Lower leg skin (tissue), 4 donors: Measurements from ENCODE around the gene GSDMA. TPM values are rescaled to one million over a fixed set of nuclear protein-coding genes. Genes with fewer than 3 reads are reported as not detected.

ENCODE experiments used
- DNase-seq, 2 donors: peaks; one replicate each; pipeline ENCODE4 v3.0.0-alpha.2; 2019; ENCODE audit warnings: low spot score in 2 of 2
- H3K4me3 ChIP-seq: fragments of 200-600 bp; sonication (generic); 2 replicates; pipeline ENCODE4 v1.5.1; 2017; ENCODE audit warnings: mild to moderate bottlenecking, low read depth; ENCODE audit not compliant: poor library complexity, severe bottlenecking
- POLR2A ChIP-seq, 2 donors: fragments of 450-650 bp; IDR thresholded peaks; one replicate each; pipeline ENCODE4 v1.6.1; 2016 to 2017; ENCODE audit warnings: antibody characterized with exemption in 2 of 2, mild to moderate bottlenecking in 1 of 2, moderate library complexity in 1 of 2
- WGBS, 2 donors: methylation state at CpG; one replicate each; pipeline ENCODE4 v1.1.5; 2018; 5-methylcytosine and 5-hydroxymethylcytosine counted together
- intact Hi-C: fragments of 100-400 bp; cut with DNase I; formaldehyde crosslinking; loops from one replicate; pipeline ENCODE4 v1.15.0; 2023; ENCODE audit warnings: low total_unique reads
- microRNA-seq, 2 donors: library from miRNA; unstranded; fragments of <30 nt; microRNA quantifications; one replicate each; pipeline ENCODE4, GENCODE V29; 2016; ENCODE audit warnings: borderline replicate concordance in 2 of 2, borderline number of aligned reads in 1 of 2
- total RNA-seq, 4 donors: library from RNA; depleted of rRNA; stranded (reverse); fragments of >200 nt; gene quantifications; one replicate each; pipeline ENCODE4 v1.1.0, GENCODE V29; 2016
- TF ChIP-seq, protein P1 (sequence below), 3 donors: fragments of 450-650 bp; IDR thresholded peaks; one replicate each; pipeline ENCODE4 v1.5.1; 2016; ENCODE audit warnings: antibody characterized with exemption in 3 of 3, mild to moderate bottlenecking in 3 of 3, moderate library complexity in 2 of 3

GSDMA gene
- total RNA-seq, 4 donors from 2014 or later = 146 to 271 (median 163) TPM

DNA sequence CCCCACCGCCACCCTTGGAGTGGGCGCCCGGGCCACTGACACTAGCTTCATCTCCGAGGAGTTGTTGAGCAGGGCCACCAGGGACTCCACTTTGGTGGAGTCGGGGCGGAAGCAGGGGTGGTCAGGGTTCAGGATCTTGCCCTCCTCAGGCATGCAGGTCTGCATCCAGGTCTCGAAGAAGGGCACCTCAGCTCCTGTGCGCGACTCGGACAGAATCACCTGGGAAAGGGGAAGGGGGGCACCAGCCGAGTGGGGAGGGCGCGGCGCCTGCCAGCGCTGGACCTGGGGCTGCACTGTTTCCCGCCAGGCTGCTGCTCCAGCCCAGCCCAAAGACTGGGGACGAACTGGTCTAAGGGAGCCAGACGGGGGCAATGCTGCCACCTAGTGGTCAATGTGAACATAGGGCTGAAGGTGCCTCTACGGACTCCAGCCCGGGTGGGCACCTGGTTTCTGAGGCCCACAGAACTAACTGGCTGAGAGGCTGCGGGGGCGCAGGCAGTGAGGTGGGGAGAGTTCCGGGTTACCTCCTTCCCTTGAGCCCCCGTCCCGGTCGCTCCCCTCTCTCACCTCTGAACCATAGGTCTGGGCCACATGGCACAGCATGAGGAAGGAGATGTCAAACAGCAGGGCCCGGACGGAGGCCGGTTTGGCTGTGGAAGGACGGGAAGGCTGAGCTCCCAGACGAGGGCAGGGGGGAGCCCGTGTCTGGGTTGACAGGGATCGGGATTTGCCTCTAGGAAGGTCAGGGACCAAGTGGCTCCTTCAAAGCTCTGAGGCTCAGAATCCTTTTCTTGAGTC, 64.2 kb downstream of the GSDMA start:
- WGBS, 2 donors = 27 to 29% methylated on average over 33 of the region's 33 CpGs
- DNase-seq = peak; percentile 75 to 96
- intact Hi-C loops = loop anchor here (10.0 kb wide), 1 partner anchor 268 kb away; no protein-coding TSS in a partner anchor
- TF ChIP-seq, protein P1, sequence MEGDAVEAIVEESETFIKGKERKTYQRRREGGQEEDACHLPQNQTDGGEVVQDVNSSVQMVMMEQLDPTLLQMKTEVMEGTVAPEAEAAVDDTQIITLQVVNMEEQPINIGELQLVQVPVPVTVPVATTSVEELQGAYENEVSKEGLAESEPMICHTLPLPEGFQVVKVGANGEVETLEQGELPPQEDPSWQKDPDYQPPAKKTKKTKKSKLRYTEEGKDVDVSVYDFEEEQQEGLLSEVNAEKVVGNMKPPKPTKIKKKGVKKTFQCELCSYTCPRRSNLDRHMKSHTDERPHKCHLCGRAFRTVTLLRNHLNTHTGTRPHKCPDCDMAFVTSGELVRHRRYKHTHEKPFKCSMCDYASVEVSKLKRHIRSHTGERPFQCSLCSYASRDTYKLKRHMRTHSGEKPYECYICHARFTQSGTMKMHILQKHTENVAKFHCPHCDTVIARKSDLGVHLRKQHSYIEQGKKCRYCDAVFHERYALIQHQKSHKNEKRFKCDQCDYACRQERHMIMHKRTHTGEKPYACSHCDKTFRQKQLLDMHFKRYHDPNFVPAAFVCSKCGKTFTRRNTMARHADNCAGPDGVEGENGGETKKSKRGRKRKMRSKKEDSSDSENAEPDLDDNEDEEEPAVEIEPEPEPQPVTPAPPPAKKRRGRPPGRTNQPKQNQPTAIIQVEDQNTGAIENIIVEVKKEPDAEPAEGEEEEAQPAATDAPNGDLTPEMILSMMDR (IDR thresholded peaks at IDR 0.05) = peak in 1 of 3 donors; percentile 57
- no peak for TF ChIP-seq POLR2A (IDR thresholded peaks at IDR 0.05)
- no peak overlapping the region for H3K4me3 ChIP-seq

Small RNA genes within 50 kb of the gene (microRNA-seq; reads per million reads assigned to microRNA genes)
- gene MIR6884 = 0 reads per million in 2 donors

Other genes with a start within 250 kb of the GSDMA start
- gene MIEN1, start 232.5 kb upstream of the GSDMA start, total RNA-seq = 10 to 100 TPM; 42.8 to 82.0 (median 59.7) TPM
- 100 to 1,000 TPM in 2 of 4 donors, 10 to 100 TPM in 2; 66.0 to 148 (median 97.4) TPM for gene GRB7, start 225.1 kb upstream of the GSDMA start, total RNA-seq
- gene IKZF3, start 98.7 kb upstream of the GSDMA start, total RNA-seq = 1 to 10 TPM in 1 of 4 donors, under 1 TPM in 3; 0.89 to 1.8 (median 0.97) TPM
- gene ZPBP2, start 94.8 kb upstream of the GSDMA start, total RNA-seq = not detected
- gene GSDMB, start 44.4 kb upstream of the GSDMA start, total RNA-seq = 10 to 100 TPM in 1 of 4 donors, 1 to 10 TPM in 3; 4.8 to 34.2 (median 7.7) TPM
- gene ORMDL3, start 35.4 kb upstream of the GSDMA start, total RNA-seq = 10 to 100 TPM; 58.1 to 84.0 (median 70.0) TPM
- gene LRRC3C, start 35.3 kb upstream of the GSDMA start, total RNA-seq = under 1 TPM in 1 of 4 donors, not detected in 3; 0.52 TPM
- gene PSMD3, start 17.8 kb downstream of the GSDMA start, total RNA-seq = 100 to 1,000 TPM; 106 to 154 (median 129) TPM
- under 1 TPM in 2 of 4 donors, not detected in 2; 0.21 to 0.45 TPM for gene CSF3, start 52.4 kb downstream of the GSDMA start, total RNA-seq
- gene MED24, start 91.4 kb downstream of the GSDMA start, total RNA-seq = 10 to 100 TPM; 47.2 to 88.9 (median 62.9) TPM
- 10 to 100 TPM; 28.2 to 56.8 (median 42.6) TPM for gene THRA, start 100.0 kb downstream of the GSDMA start, total RNA-seq
- gene NR1D1, start 137.6 kb downstream of the GSDMA start, total RNA-seq = 100 to 1,000 TPM; 111 to 194 (median 148) TPM
- 100 to 1,000 TPM in 1 of 4 donors, 10 to 100 TPM in 3; 70.6 to 117 (median 82.4) TPM for gene MSL1, start 159.0 kb downstream of the GSDMA start, total RNA-seq
- 10 to 100 TPM; 32.3 to 58.1 (median 53.0) TPM for gene CASC3, start 177.5 kb downstream of the GSDMA start, total RNA-seq
- 100 to 1,000 TPM; 273 to 467 (median 316) TPM for gene RAPGEFL1, start 214.5 kb downstream of the GSDMA start, total RNA-seq